Measurements from ENCODE around the gene TRIM24.
"Not testable (repeated sequence)": the region's sequence is repeated elsewhere in the genome, so short reads cannot be mapped to it uniquely, and the experiment has no call there.

The TRIM24 gene

DNA sequence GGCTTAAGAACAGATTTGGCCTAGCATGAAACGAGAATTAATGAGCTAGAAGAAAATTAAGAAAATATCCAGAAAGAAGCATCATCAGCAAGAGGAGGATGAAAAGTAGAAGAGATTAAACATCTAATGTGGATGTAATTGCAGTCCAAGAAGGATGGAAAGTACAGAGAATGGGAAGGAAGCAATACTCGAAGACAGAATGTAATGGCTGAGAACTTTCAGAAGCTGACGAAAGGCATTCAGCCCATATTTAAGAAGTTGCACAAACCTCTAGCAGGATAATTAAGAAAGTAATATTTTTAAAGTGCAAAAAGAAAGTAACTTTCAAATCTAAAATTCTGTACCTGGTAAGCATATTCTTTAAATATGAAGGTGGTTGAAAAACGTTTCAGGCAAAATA lies 60.7 kb downstream of the TRIM24 start:
- TF ChIP-seq POLR2A (IDR thresholded peaks at IDR 0.05; ENCODE audit: low read length), result no peak
- TF ChIP-seq GATA1 (IDR thresholded peaks at IDR 0.05; ENCODE audit: low read depth, low read length), result no peak
- no peak for DNase-seq

DNA sequence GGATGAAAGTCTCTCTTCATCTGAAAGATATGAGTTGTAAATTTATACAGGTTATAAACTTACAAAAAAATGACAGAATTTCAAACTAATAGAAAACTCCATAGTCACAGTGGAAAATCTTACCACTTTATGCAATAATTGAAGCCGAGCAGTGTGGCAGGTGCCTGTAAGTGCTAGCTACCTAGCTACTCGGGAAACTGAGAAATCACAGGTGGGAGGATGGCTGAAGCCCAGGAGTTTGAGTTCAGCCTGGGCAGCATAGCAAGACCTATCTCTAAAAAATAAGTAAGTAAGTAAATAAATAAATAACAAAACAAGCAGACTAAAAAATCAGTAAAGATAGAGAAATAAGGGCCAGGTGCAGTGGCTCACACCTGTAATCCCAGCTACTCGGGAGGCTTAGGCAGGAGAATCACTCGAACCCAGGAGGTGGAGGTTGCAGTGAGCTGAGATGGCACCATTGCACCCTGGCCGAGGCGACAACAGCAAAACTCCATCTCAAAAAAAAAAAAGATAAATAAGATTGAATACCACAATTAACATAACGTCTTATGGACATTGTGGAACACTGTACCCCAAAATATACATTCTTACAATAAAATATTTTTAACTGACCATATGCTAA lies 61.9 kb downstream of the TRIM24 start:
- DNase-seq, result no peak
- TF ChIP-seq POLR2A (IDR thresholded peaks at IDR 0.05; ENCODE audit: low read length) (no peak), GATA1 (IDR thresholded peaks at IDR 0.05; ENCODE audit: low read depth, low read length) (no peak)

DNA sequence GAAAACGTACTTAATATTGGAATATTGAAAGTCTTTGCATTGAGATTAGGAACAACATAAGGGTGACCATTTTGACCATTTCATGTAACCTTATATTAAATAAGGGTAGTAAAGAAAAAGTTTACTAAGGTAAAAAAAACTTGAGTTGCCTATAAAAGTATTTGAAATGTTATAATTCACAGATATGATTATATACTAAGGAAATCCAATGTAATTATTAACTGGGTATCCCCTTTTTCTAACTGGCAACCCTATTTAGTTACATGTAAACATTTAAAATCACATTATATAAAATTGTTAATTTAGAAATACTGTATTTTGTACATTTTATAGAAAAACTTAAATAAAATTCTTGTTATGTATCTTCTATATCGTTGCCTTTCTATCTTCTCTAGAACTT lies 64.2 kb downstream of the TRIM24 start:
- DNase-seq, result no peak
- no peak for TF ChIP-seq POLR2A (IDR thresholded peaks at IDR 0.05; ENCODE audit: low read length)
- TF ChIP-seq GATA1 (IDR thresholded peaks at IDR 0.05; ENCODE audit: low read depth, low read length), result no peak

DNA sequence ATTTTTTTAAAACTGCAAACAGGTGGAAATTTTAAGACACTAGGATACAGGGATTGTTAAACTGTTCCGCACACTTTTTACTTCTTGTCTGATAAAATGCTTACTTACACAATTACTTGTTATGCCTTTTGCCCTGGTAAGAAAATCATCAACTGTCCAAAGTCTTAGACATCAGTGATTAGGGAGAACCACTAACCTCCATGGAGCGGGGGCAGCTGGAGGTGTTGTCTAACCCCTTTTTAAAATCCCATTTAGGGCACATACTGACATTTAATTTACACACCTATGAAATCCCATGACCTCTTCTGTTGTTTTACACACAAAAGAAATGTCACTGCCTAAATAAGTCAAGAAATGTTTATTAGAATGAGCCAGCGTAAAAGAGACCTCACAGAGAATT lies 65.7 kb downstream of the TRIM24 start:
- no peak for TF ChIP-seq POLR2A (IDR thresholded peaks at IDR 0.05; ENCODE audit: low read length)
- TF ChIP-seq GATA1 (IDR thresholded peaks at IDR 0.05; ENCODE audit: low read depth, low read length), result no peak
- no peak for DNase-seq

DNA sequence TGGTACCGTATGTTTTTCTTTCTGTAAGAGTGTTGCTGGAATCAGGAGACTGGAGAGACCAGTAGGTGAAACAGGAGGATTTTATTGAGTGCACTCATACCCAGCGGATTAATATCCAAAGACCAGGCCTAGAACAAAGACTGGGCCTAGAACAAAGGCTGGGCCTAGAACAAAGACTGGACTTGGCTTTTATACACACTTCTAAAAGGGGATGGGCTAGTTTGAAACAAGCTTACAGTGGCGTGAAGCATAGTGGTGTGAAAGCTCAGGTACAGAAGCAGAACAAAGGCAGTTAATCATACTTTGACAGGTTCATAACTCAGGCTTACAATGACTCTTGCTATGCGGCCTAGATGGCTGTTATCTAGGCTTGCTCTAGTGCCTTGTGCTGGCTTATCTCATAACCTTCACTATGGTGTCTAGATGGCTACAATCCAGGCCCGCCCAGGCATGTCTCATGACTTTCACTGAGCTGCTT lies 67.7 kb downstream of the TRIM24 start:
- TF ChIP-seq POLR2A (IDR thresholded peaks at IDR 0.05; ENCODE audit: low read length) (no peak), GATA1 (IDR thresholded peaks at IDR 0.05; ENCODE audit: low read depth, low read length) (no peak)
- DNase-seq, result peak; percentile 72 to 81

DNA sequence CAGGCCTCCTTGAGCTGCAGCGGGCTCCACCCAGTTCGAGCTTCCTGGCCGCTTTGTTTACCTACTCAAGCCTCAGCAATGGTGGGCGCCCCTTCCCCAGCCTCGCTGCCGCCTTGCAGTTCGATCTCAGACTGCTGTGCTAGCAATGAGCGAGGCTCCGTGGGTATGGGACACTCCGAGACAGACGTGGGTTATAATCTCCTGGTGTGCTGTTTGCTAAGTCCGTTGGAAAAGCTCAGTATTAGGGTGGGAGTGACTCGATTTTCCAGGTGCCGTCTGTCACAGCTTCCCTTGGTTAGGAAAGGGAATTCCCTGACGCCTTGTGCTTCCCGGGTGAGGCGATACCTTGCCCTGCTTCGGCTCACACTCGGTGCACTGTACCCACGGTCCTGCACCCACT lies 76.8 kb downstream of the TRIM24 start:
- DNase-seq, result not testable (repeated sequence)

DNA sequence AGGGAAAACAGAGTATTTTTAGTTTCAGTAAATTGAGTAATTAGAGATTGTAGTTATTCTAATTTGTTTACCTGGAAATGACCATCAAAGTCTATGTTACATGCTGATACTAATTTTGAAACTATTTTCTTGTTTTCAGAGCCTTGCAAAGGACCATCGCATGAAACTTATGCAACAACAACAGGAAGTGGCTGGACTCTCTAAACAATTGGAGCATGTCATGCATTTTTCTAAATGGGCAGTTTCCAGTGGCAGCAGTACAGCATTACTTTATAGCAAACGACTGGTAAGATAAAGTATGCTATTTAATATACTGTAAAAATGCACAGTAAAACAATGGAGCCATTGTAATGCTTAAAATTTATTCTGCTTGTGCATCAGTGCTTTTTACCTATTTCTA lies 78.5 kb downstream of the TRIM24 start:
- no peak for TF ChIP-seq POLR2A (IDR thresholded peaks at IDR 0.05; ENCODE audit: low read length)
- DNase-seq, result no peak

DNA sequence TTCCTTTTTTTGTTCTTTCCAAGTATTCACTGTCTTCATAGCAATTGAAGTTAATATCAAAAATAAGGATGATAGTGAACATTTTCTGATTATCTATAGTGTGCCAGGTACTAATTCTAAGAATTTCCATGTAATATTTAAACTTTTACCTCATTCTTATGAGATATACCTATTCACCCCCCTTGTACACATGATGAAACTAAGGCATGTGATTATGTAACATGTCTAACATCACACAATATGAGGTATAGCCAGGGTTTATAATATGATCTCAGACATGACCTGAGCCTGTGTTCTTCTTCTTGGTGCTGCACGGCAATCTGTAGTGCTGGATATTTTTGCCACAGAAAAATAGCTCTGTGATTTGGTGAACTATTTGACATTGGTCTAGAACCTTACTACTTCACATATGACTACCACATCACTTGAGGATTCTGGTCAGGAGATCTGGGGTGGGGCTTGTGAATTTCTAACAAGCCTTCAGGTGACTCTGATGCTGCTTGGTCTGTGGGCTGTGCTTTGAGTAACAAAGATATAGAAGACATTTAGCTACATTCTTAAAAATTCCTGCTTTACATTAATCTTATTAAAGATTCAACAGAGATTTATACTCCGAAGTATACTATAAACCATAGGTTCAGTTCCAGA lies 79.1 kb downstream of the TRIM24 start:
- TF ChIP-seq GATA1 (IDR thresholded peaks at IDR 0.05; ENCODE audit: low read depth, low read length) (no peak), POLR2A (IDR thresholded peaks at IDR 0.05; ENCODE audit: low read length) (no peak)
- DNase-seq, result no peak

DNA sequence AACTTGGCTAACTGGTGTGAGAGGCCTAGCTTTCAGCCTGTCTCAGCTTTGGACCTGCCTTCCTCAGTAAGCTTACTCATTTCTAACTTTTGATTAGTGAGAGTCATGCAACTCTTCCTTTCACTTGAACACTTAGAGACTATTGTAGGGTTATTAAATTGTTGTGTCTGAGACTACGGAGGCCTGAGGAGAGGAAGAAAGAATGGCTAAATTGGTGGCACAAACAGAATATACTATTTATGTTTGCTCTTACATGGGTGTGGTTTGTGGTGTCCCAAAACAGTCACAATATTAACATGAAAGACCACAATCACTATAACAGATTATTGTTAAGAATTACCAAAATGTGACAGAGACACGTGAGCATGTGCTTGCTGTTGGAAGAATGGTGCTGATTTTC lies 82.1 kb downstream of the TRIM24 start:
- no peak for DNase-seq
- TF ChIP-seq GATA1 (IDR thresholded peaks at IDR 0.05; ENCODE audit: low read depth, low read length) (no peak), POLR2A (IDR thresholded peaks at IDR 0.05; ENCODE audit: low read length) (no peak)

DNA sequence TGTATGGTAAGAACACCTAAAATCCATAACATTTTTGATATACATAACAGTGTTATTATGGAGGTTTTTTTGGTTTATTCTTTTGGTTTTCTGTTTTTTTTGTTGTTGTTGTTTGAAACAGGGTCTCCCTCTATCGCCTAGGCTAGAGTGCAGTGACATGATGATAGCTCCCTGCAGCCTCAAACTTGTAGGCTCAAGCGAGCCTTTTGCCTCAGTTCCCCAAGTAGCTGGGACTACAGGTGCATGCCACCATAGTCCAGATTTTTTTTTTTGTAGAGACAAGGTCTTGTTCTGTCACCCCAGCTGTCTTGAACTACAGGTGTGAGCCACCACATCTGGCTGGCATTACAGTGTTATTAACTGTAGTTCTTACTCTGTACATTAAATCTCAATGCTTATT lies 83.7 kb downstream of the TRIM24 start:
- TF ChIP-seq GATA1 (IDR thresholded peaks at IDR 0.05; ENCODE audit: low read depth, low read length) (no peak), POLR2A (IDR thresholded peaks at IDR 0.05; ENCODE audit: low read length) (no peak)
- no peak for DNase-seq

DNA sequence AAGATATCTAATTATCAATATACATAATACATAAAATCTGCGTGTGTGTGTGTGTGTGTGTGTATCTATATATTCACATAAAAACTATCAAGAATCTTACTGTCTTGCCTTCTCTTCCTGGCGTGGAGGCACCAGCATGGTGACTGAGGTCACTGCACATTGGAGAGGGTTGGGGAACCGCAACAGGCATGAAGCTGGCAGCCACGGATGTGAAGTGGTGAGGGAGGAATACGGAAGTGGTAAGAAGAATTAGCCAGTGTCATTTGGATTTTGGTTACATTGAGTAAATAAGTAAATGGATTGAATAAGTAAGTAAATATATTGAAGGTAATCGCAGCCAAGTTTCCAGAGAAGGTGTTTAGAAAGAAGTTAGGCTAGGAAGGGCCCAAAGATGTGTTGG lies 85.1 kb downstream of the TRIM24 start:
- TF ChIP-seq POLR2A (IDR thresholded peaks at IDR 0.05; ENCODE audit: low read length) (no peak), GATA1 (IDR thresholded peaks at IDR 0.05; ENCODE audit: low read depth, low read length) (no peak)
- DNase-seq, result no peak

DNA sequence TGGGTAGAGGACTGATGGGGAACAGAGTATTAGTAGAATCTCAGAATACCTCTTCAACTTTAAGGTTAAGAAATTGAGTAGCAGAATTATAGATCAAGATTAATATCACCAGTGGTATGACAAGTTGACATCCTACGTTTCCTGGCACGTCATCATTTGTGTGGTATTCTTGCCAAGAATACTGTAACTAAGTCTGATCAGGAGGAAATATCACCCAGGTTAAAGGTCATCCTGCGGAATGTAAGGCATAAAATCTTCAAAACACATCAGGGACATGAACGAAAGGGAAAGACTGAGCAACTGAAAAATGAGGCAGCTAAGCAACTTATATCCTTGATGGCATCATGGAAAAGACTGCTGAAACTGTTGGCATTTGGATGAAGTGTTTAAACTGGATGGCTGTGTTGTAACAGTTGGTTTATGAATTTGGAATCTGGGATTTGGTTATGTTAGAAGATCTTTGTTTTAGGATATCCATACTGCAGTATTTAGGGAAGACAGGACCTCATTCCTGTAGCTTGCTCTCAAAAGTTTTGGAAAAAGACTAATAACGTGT lies 86.1 kb downstream of the TRIM24 start:
- no peak for DNase-seq
- TF ChIP-seq GATA1 (IDR thresholded peaks at IDR 0.05; ENCODE audit: low read depth, low read length), result no peak
- TF ChIP-seq POLR2A (IDR thresholded peaks at IDR 0.05; ENCODE audit: low read length), result no peak

DNA sequence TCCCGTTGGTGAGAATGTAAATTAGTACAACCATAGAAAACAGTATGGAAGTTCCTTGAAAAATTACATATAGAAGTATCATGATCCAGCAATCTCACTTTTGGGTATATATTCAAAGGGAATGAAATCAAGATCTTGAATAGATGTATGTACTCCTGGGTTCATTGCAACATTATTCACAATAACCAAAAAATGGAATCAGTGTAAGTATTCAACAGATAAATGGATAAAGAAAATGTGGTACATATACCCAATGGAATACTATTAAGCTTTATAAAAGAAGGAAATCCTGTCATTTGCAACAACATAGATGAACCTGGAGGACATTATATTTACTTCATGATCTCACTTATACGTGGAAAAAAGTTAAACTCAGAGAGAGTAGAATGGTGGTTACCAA lies 86.8 kb downstream of the TRIM24 start:
- no peak for DNase-seq

DNA sequence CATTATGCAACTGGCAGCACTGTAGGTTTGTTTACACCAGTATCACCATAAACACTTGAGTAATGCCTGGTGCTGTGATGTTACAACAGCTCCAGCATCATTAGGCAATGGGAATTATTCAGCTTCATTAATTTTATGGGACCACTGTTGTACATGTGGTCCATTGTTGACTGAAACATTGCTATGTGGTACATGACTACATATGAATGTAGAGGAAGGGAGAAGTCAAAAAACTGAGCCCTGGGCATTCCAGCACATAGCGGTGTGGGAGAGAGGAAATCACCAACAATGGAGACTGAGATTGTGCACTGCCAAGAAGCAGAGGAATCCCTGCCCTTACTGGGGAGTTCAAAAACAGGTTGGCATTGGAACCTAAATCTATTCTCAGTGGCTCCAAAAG lies 89.0 kb downstream of the TRIM24 start:
- TF ChIP-seq GATA1 (IDR thresholded peaks at IDR 0.05; ENCODE audit: low read depth, low read length), result no peak
- TF ChIP-seq POLR2A (IDR thresholded peaks at IDR 0.05; ENCODE audit: low read length), result no peak
- DNase-seq, result no peak

More for the DNA sequence above, 86.8 kb downstream of the TRIM24 start:
- TF ChIP-seq GATA1 (IDR thresholded peaks at IDR 0.05; ENCODE audit: low read depth, low read length) (no peak), POLR2A (IDR thresholded peaks at IDR 0.05; ENCODE audit: low read length) (no peak)

DNA sequence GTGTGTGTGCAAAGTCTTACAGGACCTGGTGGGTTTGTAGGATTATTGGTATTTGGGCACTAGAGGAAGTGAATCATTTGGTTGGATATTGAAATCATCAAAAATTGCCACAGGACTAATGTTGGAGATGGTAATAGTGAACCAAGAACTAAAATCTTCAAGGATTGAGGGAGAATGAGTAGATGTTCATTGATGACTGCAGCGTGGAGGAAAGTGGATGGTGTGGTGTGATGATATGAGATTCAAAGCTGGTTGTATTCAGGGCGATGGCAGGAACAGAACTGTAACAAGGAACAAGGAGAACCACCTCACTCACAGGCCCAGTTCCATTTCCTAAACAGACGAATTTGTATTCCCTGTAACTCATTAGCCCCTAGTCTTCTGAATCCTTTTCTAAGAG lies 90.3 kb downstream of the TRIM24 start:
- no peak for DNase-seq
- TF ChIP-seq POLR2A (IDR thresholded peaks at IDR 0.05; ENCODE audit: low read length) (no peak), GATA1 (IDR thresholded peaks at IDR 0.05; ENCODE audit: low read depth, low read length) (no peak)
